Measurements from ENCODE around the gene TUBG1.
A peak's percentile ranks its signal among the peaks of the same experiment; 100 is the strongest.
"Not testable (repeated sequence)": the region's sequence is repeated elsewhere in the genome, so short reads cannot be mapped to it uniquely, and the experiment has no call there.

TUBG1 gene

GRCh38 chr17:42613699-42614295 is 4.3 kb downstream of the TUBG1 start (continued):
- no peak for TF ChIP-seq CREB5 (CRISPR knock-in tag; IDR thresholded peaks at IDR 0.05; ENCODE audit: low read depth)
- no peak for TF ChIP-seq ESRRG (CRISPR knock-in tag; IDR thresholded peaks at IDR 0.05)
- no peak for TF ChIP-seq PPARA (CRISPR knock-in tag; IDR thresholded peaks at IDR 0.05; ENCODE audit: borderline replicate concordance)
- TF ChIP-seq CSRNP3 (CRISPR knock-in tag; IDR thresholded peaks at IDR 0.05): no peak
- no peak for TF ChIP-seq ZNF8 (CRISPR knock-in tag; IDR thresholded peaks at IDR 0.05)
- TF ChIP-seq RARB (CRISPR knock-in tag; IDR thresholded peaks at IDR 0.05): no peak

GRCh38 chr17:42617956-42618431 is 8.5 kb downstream of the TUBG1 start:
- ATAC-seq: peak; percentile 39
- TF ChIP-seq ARNTL (CRISPR knock-in tag; IDR thresholded peaks at IDR 0.05; ENCODE audit: borderline replicate concordance, low read depth): no peak

- peak; percentile 80 for ATAC-seq
- TF ChIP-seq OSR1 (CRISPR knock-in tag; IDR thresholded peaks at IDR 0.05): no peak
- no peak for TF ChIP-seq ZNF565 (CRISPR knock-in tag; conservative IDR thresholded peaks at IDR 0.05; ENCODE audit: low read depth)
- no peak for TF ChIP-seq RARB (CRISPR knock-in tag; IDR thresholded peaks at IDR 0.05)
- no peak for TF ChIP-seq ZC3H10 (CRISPR knock-in tag; IDR thresholded peaks at IDR 0.05)
- TF ChIP-seq TCF4 (CRISPR knock-in tag; IDR thresholded peaks at IDR 0.05; ENCODE audit: borderline replicate concordance): no peak
- TF ChIP-seq CREB5 (CRISPR knock-in tag; IDR thresholded peaks at IDR 0.05; ENCODE audit: low read depth): no peak
- TF ChIP-seq BACH2 (CRISPR knock-in tag; IDR thresholded peaks at IDR 0.05; ENCODE audit: borderline replicate concordance): no peak
- no peak for TF ChIP-seq PPARA (CRISPR knock-in tag; IDR thresholded peaks at IDR 0.05; ENCODE audit: borderline replicate concordance)
- TF ChIP-seq ISL1 (CRISPR knock-in tag; IDR thresholded peaks at IDR 0.05): no peak
Observed at GRCh38 chr17:42618442-42619150, 9.1 kb downstream of the TUBG1 start.

- not testable (repeated sequence) for ATAC-seq
Observed at GRCh38 chr17:42621987-42622386, 12.5 kb downstream of the TUBG1 start.

GRCh38 chr17:42623271-42623670 is 13.8 kb downstream of the TUBG1 start:
- ATAC-seq: no peak
- TF ChIP-seq TOX (CRISPR knock-in tag; IDR thresholded peaks at IDR 0.05; ENCODE audit: borderline replicate concordance) (no peak), ZNF565 (CRISPR knock-in tag; conservative IDR thresholded peaks at IDR 0.05; ENCODE audit: low read depth) (no peak), RARB (CRISPR knock-in tag; IDR thresholded peaks at IDR 0.05) (no peak), PATZ1 (CRISPR knock-in tag; IDR thresholded peaks at IDR 0.05; ENCODE audit: borderline replicate concordance) (no peak), POU6F1 (CRISPR knock-in tag; IDR thresholded peaks at IDR 0.05; ENCODE audit: borderline replicate concordance, low read depth) (no peak), ZNF70 (CRISPR knock-in tag; IDR thresholded peaks at IDR 0.05) (no peak), CREB5 (CRISPR knock-in tag; IDR thresholded peaks at IDR 0.05; ENCODE audit: low read depth) (no peak), PPARA (CRISPR knock-in tag; IDR thresholded peaks at IDR 0.05; ENCODE audit: borderline replicate concordance) (no peak), ZNF8 (CRISPR knock-in tag; IDR thresholded peaks at IDR 0.05) (no peak), ZC3H10 (CRISPR knock-in tag; IDR thresholded peaks at IDR 0.05) (no peak), TSHZ2 (CRISPR knock-in tag; IDR thresholded peaks at IDR 0.05) (no peak), SNAI2 (CRISPR knock-in tag; IDR thresholded peaks at IDR 0.05) (no peak), OSR1 (CRISPR knock-in tag; IDR thresholded peaks at IDR 0.05) (no peak), GLIS3 (CRISPR knock-in tag; IDR thresholded peaks at IDR 0.05) (no peak), TCF4 (CRISPR knock-in tag; IDR thresholded peaks at IDR 0.05; ENCODE audit: borderline replicate concordance) (no peak)

Data from SK-N-SH treated with all-trans-retinoic acid at 6 μM for 48 hours (cell line).